Panc1 (cell line): Measurements from ENCODE around the gene HOXA7.

Experiments used
- CTCF ChIP-seq: fragments of 450-650 bp; IDR thresholded peaks from 2 replicates; pipeline ENCODE4 v1.5.1; 2017; ENCODE audit warnings: mild to moderate bottlenecking
- POLR2AphosphoS5 ChIP-seq: IDR thresholded peaks from 2 replicates; pipeline ENCODE4 v1.6.1; 2012; ENCODE audit warnings: mild to moderate bottlenecking, low read depth, low read length, moderate library complexity
- REST ChIP-seq, 2 experiments: IDR thresholded peaks; 2 replicates each; pipeline ENCODE4 v1.6.1; 2011 to 2012; ENCODE audit warnings: low read depth in 2 of 2, control low read depth in 1 of 2, low read length in 1 of 2, mild to moderate bottlenecking in 1 of 2, moderate library complexity in 1 of 2; ENCODE audit not compliant: insufficient read depth in 1 of 2
- TCF7L2 ChIP-seq: IDR thresholded peaks from 2 replicates; pipeline ENCODE4 v1.6.1; 2011; ENCODE audit warnings: mild to moderate bottlenecking, low read depth, low read length, inconsistent platforms

- TF ChIP-seq REST (IDR thresholded peaks at IDR 0.05; ENCODE audit: insufficient read depth in 1 of 2, low read depth in 2 of 2, low read length in 1 of 2) (no peak), CTCF (no peak), TCF7L2 (no peak), POLR2AphosphoS5 (0 out of 2 replicates have a peak, but pooled peaks have one; percentile 23)
Observed at GRCh38 chr7:27116962-27117886, 39.3 kb downstream of the HOXA7 start.
